H1 (cell line): ENCODE measurements around the gene SGO2. TPM values are rescaled to one million over a fixed set of nuclear protein-coding genes. Genes with fewer than 3 reads are reported as not detected.

ENCODE experiments used
- CTCF ChIA-PET: fragments of 300-600 bp; sonication (Branson Sonifier 250); formaldehyde crosslinking; loops from one replicate; lab custom pipeline; 2021; ENCODE audit not compliant: partially characterized antibody; lab: Charles Lee
- POLR2A ChIA-PET: fragments of 300-600 bp; sonication (Branson Sonifier 250); formaldehyde crosslinking; loops from one replicate; lab custom pipeline; 2021; ENCODE audit warnings: inconsistent platforms; ENCODE audit not compliant: partially characterized antibody; lab: Charles Lee
- DNase-seq, 2 experiments: peaks; one replicate each; pipeline versions ENCODE4 v3.0.0 to v3.0.0-alpha.2; 2010 to 2022; ENCODE audit warnings: low spot score in 2 of 2, low read depth in 1 of 2, mixed read lengths in 1 of 2
- FAIRE-seq: peaks from 2 replicates; lab custom pipeline; 2011; peaks lifted over from hg19 to GRCh38; lab: Jason Lieb, UNC
- H2AFZ ChIP-seq: 2 replicates; pipeline ENCODE4 v1.8.1; 2012; ENCODE audit warnings: low read length, inconsistent platforms
- H2AK5ac ChIP-seq: 2 replicates; pipeline ENCODE4 v1.6.1; 2013; ENCODE audit warnings: low read depth, low read length
- H2BK120ac ChIP-seq: replicated peaks from 2 replicates; pipeline ENCODE3; 2013; ENCODE audit warnings: low read depth, low read length, inconsistent platforms
- H2BK12ac ChIP-seq: 2 replicates; pipeline ENCODE4 v1.6.1; 2013; ENCODE audit warnings: low read depth, low read length
- H2BK15ac ChIP-seq: 2 replicates; pipeline ENCODE4 v1.6.1; 2013; ENCODE audit warnings: low read length
- H2BK20ac ChIP-seq: 2 replicates; pipeline ENCODE4 v1.6.1; 2013; ENCODE audit warnings: low read length
- H2BK5ac ChIP-seq: 2 replicates; pipeline ENCODE4 v1.6.1; 2013; ENCODE audit warnings: low read depth, low read length
- H3K14ac ChIP-seq: 2 replicates; pipeline ENCODE4 v1.6.1; 2013; ENCODE audit warnings: inconsistent platforms; ENCODE audit not compliant: insufficient read length
- H3K18ac ChIP-seq: 2 replicates; pipeline ENCODE4 v1.6.1; 2013; ENCODE audit warnings: low read length; ENCODE audit errors: extremely low read depth
- H3K23ac ChIP-seq: 2 replicates; pipeline ENCODE4 v1.6.1; 2013; ENCODE audit warnings: inconsistent platforms; ENCODE audit not compliant: insufficient read length
- H3K23me2 ChIP-seq: 2 replicates; pipeline ENCODE4 v1.6.1; 2013; ENCODE audit warnings: low read depth, low read length
- H3K27ac ChIP-seq: 2 replicates; pipeline ENCODE4 v1.6.1; 2011; ENCODE audit warnings: low read depth, low read length, inconsistent platforms
- H3K27me3 ChIP-seq, 4 experiments: replicated peaks in 1 of 4; 1 replicate in 1 of 4; 2 replicates in 3 of 4; pipeline versions ENCODE4 v1.6.1 to v1.8.1; 2011 to 2013; ENCODE audit warnings: low read length in 3 of 4, mild to moderate bottlenecking in 3 of 4, inconsistent platforms in 2 of 4, mixed read lengths in 2 of 4, moderate library complexity in 1 of 4; ENCODE audit not compliant: control insufficient read depth in 3 of 4, insufficient read depth in 3 of 4; ENCODE audit errors: extremely low read depth in 1 of 4
- H3K36me3 ChIP-seq, 4 experiments: 2 replicates each; pipeline versions ENCODE4 v1.6.1 to v1.8.1; 2011 to 2013; ENCODE audit warnings: mild to moderate bottlenecking in 4 of 4, low read length in 3 of 4, moderate library complexity in 2 of 4, control low read depth in 1 of 4, inconsistent platforms in 1 of 4; ENCODE audit not compliant: insufficient read depth in 4 of 4, control insufficient read depth in 2 of 4
- H3K4ac ChIP-seq: replicated peaks from 2 replicates; pipeline ENCODE3; 2013; ENCODE audit warnings: low read length, low read depth, mixed read lengths, inconsistent platforms; ENCODE audit not compliant: insufficient read length
- H3K4me1 ChIP-seq, 4 experiments: replicated peaks in 1 of 4; 1 replicate in 1 of 4; 2 replicates in 3 of 4; pipeline versions ENCODE4 v1.6.1 to v1.8.1; 2011 to 2013; ENCODE audit warnings: low read length in 3 of 4, inconsistent platforms in 2 of 4, mixed read lengths in 1 of 4; ENCODE audit not compliant: insufficient read depth in 4 of 4, control insufficient read depth in 3 of 4
- H3K4me2 ChIP-seq, 2 experiments: 2 replicates each; pipeline versions ENCODE4 v1.6.1 to v1.8.1; 2011 to 2013; ENCODE audit warnings: low read depth in 2 of 2, low read length in 2 of 2, control low read depth in 1 of 2, inconsistent platforms in 1 of 2, mild to moderate bottlenecking in 1 of 2; ENCODE audit not compliant: insufficient read depth in 1 of 2
- H3K4me3 ChIP-seq, 4 experiments: fragments of 200-600, 300-600 bp in 1 of 4; sonication (generic), shearing (Covaris generic), sonication (Bioruptor Twin) in 1 of 4; 2 replicates each; pipeline versions ENCODE4 v1.5.1 to v1.8.1; 2011 to 2016; ENCODE audit warnings: low read length in 4 of 4, low read depth in 3 of 4, control low read depth in 2 of 4, inconsistent platforms in 2 of 4, mild to moderate bottlenecking in 2 of 4, mixed read lengths in 1 of 4, moderate library complexity in 1 of 4; ENCODE audit not compliant: insufficient read depth in 2 of 4; ENCODE audit errors: extremely low read depth in 1 of 4
- H3K56ac ChIP-seq: replicated peaks from 2 replicates; pipeline ENCODE3; 2013; ENCODE audit warnings: low read depth, mild to moderate bottlenecking, mixed read lengths, low read length, inconsistent platforms; ENCODE audit not compliant: insufficient read length
- H3K79me1 ChIP-seq: 2 replicates; pipeline ENCODE4 v1.6.1; 2013; ENCODE audit warnings: low read depth, low read length, control low read depth
- H3K79me2 ChIP-seq, 2 experiments: 2 replicates each; pipeline versions ENCODE4 v1.6.1 to v1.8.1; 2012 to 2013; ENCODE audit warnings: low read length in 2 of 2, mild to moderate bottlenecking in 2 of 2, inconsistent platforms in 1 of 2; ENCODE audit not compliant: insufficient read depth in 2 of 2, control insufficient read depth in 1 of 2
- H3K9ac ChIP-seq, 4 experiments: replicated peaks in 1 of 4; 1 replicate in 1 of 4; 2 replicates in 3 of 4; pipeline versions ENCODE4 v1.6.1 to v1.8.1; 2011 to 2013; ENCODE audit warnings: low read depth in 3 of 4, low read length in 3 of 4, control low read depth in 2 of 4, mild to moderate bottlenecking in 2 of 4, moderate library complexity in 2 of 4, inconsistent platforms in 1 of 4; ENCODE audit errors: extremely low read depth in 1 of 4
- H3K9me3 ChIP-seq, 2 experiments: 2 replicates each; pipeline versions ENCODE4 v1.6.1 to v1.8.1; 2012 to 2013; ENCODE audit warnings: mild to moderate bottlenecking in 2 of 2, moderate library complexity in 2 of 2, control low read depth in 1 of 2, inconsistent platforms in 1 of 2, low read depth in 1 of 2, low read length in 1 of 2, mixed read lengths in 1 of 2; ENCODE audit not compliant: insufficient read depth in 2 of 2
- H4K20me1 ChIP-seq, 2 experiments: replicated peaks in 1 of 2; 2 replicates each; pipeline versions ENCODE3 to v1.8.1; 2011 to 2013; ENCODE audit warnings: inconsistent platforms in 2 of 2, low read length in 2 of 2, mild to moderate bottlenecking in 1 of 2; ENCODE audit not compliant: insufficient read depth in 2 of 2, control insufficient read depth in 1 of 2
- H4K5ac ChIP-seq: 2 replicates; pipeline ENCODE4 v1.6.1; 2013; ENCODE audit warnings: low read length, low read depth, mixed read lengths, inconsistent platforms; ENCODE audit not compliant: insufficient read length
- H4K8ac ChIP-seq: 2 replicates; pipeline ENCODE4 v1.8.0; 2013; ENCODE audit warnings: mild to moderate bottlenecking, moderate library complexity, low read length, inconsistent platforms; ENCODE audit not compliant: insufficient read depth; ENCODE audit errors: extremely low read depth
- H4K91ac ChIP-seq: replicated peaks from 2 replicates; pipeline ENCODE3; 2013; ENCODE audit warnings: low read length, mixed read lengths, inconsistent platforms; ENCODE audit not compliant: insufficient read length
- ASH2L ChIP-seq: fragments of 200-600, 300-600 bp; sonication (generic); IDR thresholded peaks from one replicate; pipeline ENCODE4 v1.7.1; 2017; ENCODE audit warnings: low read length
- GTF2F1 ChIP-seq: IDR thresholded peaks from 2 replicates; pipeline ENCODE4 v1.6.1; 2012; ENCODE audit warnings: low read depth, low read length, improper control_type of control experiment, borderline replicate concordance
- KDM5A ChIP-seq: fragments of 200-600 bp; IDR thresholded peaks from 2 replicates; pipeline ENCODE4 v1.7.1; 2012; ENCODE audit warnings: mild to moderate bottlenecking, low read length, inconsistent platforms, mixed read lengths
- SAP30 ChIP-seq: fragments of 300-600 bp; sonication (generic); IDR thresholded peaks from 2 replicates; pipeline ENCODE4 v1.7.1; 2012; ENCODE audit warnings: low read length, moderate library complexity, mild to moderate bottlenecking, inconsistent platforms; ENCODE audit not compliant: insufficient read depth, insufficient replicate concordance
- SP4 ChIP-seq: IDR thresholded peaks from 2 replicates; pipeline ENCODE4 v1.6.1; 2012; ENCODE audit warnings: low read length, inconsistent platforms
- YY1 ChIP-seq: IDR thresholded peaks from 2 replicates; pipeline ENCODE4 v1.6.1; 2011; ENCODE audit warnings: low read depth, mild to moderate bottlenecking, low read length
- WGBS, 2 experiments: shearing (Covaris generic) in 1 of 2; methylation state at CpG; one replicate each; pipeline versions ENCODE4 v1.1.6 to v1.1.7; 2013 to 2015; ENCODE audit warnings: low lambda C conversion rate in 2 of 2, mixed read lengths in 2 of 2, inconsistent platforms in 1 of 2, low coverage in 1 of 2, missing lambda C conversion rate in 1 of 2; ENCODE audit not compliant: insufficient replicate concordance in 2 of 2, insufficient coverage in 1 of 2, insufficient read length in 1 of 2; ENCODE audit errors: extremely low coverage in 1 of 2, missing lambda C conversion rate in 1 of 2; 5-methylcytosine and 5-hydroxymethylcytosine counted together
- polyA plus RNA-seq, 7 experiments: library from polyadenylated mRNA; depleted of rRNA in 3 of 7; stranded (reverse) in 5 of 7; unstranded in 2 of 7; fragments of >200 nt in 5 of 7; fragments of 200-250 nt in 2 of 7; gene quantifications; 1 replicate in 5 of 7; 2 replicates in 1 of 7; 4 replicates in 1 of 7; pipeline versions ENCODE4 v1.2.1 to v1.2.3, GENCODE V29; 2011 to 2013; ENCODE audit warnings: missing spikeins in 2 of 7, mixed read lengths in 2 of 7
- total RNA-seq: library from RNA; stranded (reverse); fragmentation: NEBNext Ultra II Directional; extraction: Animal tissue kit (Norgen Biotek cat#: 25700); gene quantifications from 2 replicates; pipeline ENCODE4 v1.2.1, GENCODE V29; 2021
- TF ChIP-seq, protein P1 (sequence below), 3 experiments: IDR thresholded peaks; 1 replicate in 2 of 3; 2 replicates in 1 of 3; pipeline versions ENCODE4 v1.5.1 to v1.6.1; 2011; ENCODE audit warnings: low read length in 3 of 3, mild to moderate bottlenecking in 3 of 3, inconsistent platforms in 2 of 3, low read depth in 1 of 3, moderate library complexity in 1 of 3; ENCODE audit not compliant: insufficient read depth in 1 of 3; ENCODE audit errors: control extremely low read depth in 1 of 3
- TF ChIP-seq, protein P2 (sequence below): IDR thresholded peaks from 2 replicates; pipeline ENCODE4 v1.6.1; 2012; ENCODE audit warnings: inconsistent platforms

SGO2 gene
- total and polyA plus RNA-seq, 2 of the 8 experiments (the other 6 are each of a cell fraction or from before 2014, with no cell fraction given) = 2.4 to 33.2 TPM

DNA sequence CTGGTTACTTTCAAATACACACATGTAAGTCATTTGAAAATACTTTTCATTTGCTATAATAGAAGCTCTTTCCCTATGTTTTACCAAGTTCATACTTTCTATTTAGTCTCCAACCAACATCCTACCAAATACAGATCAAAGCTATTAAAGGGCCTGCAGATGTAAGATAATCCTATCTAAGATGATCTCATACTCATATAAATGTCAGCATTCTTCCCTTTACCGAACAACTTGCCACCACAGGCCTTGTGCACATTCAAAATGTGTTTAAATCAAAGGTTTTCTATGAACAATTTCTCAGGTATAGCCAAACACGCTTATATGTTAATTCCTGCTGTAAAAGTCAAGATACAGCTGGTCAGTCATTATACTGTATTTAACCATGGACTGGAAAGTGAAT is 39.5 kb upstream of the SGO2 start:
- Histone ChIP-seq H4K5ac (no peak overlapping the region), H3K27me3 (no peaks in the 10 kb centered on the region), H4K91ac (no peak overlapping the region), H3K9ac (no peak overlapping the region), H2BK20ac (no peak overlapping the region), H4K8ac (no peak overlapping the region), H3K4me2 (no peak overlapping the region), H3K14ac (no peak overlapping the region), H2BK15ac (no peak overlapping the region), H3K18ac (no peak overlapping the region), H3K9me3 (no peaks in the 10 kb centered on the region), H4K20me1 (no peaks in the 10 kb centered on the region), H2BK120ac (no peak overlapping the region), H2BK5ac (no peak overlapping the region), H3K27ac (no peak overlapping the region), H3K23ac (no peak overlapping the region), H3K4me3 (no peak overlapping the region), H3K4me1 (peaks cover 0 to 5% (median 0%) of the 10 kb centered on the region in 4 experiments; a peak in 2 of 7 replicates), H3K4ac (no peak overlapping the region), H3K56ac (no peak overlapping the region), H2AFZ (no peak overlapping the region), H3K23me2 (no peaks in the 10 kb centered on the region; the same call in 1 of the 2 replicates), H2AK5ac (no peak overlapping the region), H3K36me3 (peaks cover 0 to 11% (median 0%) of the 10 kb centered on the region in 4 experiments; a peak in 2 of 8 replicates), H3K79me1 (no peaks in the 10 kb centered on the region), H3K79me2 (no peaks in the 10 kb centered on the region), H2BK12ac (no peak overlapping the region)
- no peak for FAIRE-seq
- no peak for DNase-seq
- CTCF ChIA-PET = interaction anchor here (0.8 to 5.7 kb wide), 11 partner anchors 10 to 512 kb away, joined by 3 to 43 read pairs (median 5); no protein-coding TSS in a partner anchor
- POLR2A ChIA-PET = interaction anchor here (1.0 kb wide), 1 partner anchor 10 kb away, joined by 3 read pairs; no protein-coding TSS in a partner anchor
- 82% methylated on average over 2 of the region's 2 CpGs; no CpG with 5 or more reads in 1 of the 2 experiments for WGBS, 2 experiments
- no peak for TF ChIP-seq KDM5A
- TF ChIP-seq YY1 = no peak
- TF ChIP-seq ASH2L = no peak
- no peak for TF ChIP-seq GTF2F1
- TF ChIP-seq SP4 = no peak
- TF ChIP-seq SAP30 = no peak
- TF ChIP-seq, protein P1, sequence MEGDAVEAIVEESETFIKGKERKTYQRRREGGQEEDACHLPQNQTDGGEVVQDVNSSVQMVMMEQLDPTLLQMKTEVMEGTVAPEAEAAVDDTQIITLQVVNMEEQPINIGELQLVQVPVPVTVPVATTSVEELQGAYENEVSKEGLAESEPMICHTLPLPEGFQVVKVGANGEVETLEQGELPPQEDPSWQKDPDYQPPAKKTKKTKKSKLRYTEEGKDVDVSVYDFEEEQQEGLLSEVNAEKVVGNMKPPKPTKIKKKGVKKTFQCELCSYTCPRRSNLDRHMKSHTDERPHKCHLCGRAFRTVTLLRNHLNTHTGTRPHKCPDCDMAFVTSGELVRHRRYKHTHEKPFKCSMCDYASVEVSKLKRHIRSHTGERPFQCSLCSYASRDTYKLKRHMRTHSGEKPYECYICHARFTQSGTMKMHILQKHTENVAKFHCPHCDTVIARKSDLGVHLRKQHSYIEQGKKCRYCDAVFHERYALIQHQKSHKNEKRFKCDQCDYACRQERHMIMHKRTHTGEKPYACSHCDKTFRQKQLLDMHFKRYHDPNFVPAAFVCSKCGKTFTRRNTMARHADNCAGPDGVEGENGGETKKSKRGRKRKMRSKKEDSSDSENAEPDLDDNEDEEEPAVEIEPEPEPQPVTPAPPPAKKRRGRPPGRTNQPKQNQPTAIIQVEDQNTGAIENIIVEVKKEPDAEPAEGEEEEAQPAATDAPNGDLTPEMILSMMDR (IDR thresholded peaks at IDR 0.05; ENCODE audit: control extremely low read depth in 1 of 3, insufficient read depth in 1 of 3, low read depth in 1 of 3, low read length in 3 of 3) = no peak
- TF ChIP-seq, protein P2, sequence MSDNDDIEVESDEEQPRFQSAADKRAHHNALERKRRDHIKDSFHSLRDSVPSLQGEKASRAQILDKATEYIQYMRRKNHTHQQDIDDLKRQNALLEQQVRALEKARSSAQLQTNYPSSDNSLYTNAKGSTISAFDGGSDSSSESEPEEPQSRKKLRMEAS = no peak
